PFSK-1 (cell line): ENCODE results near the gene DCTN1.

Source experiments
- FOXP2 ChIP-seq: optimal IDR thresholded peaks from 2 replicates; pipeline ENCODE3; 2011; ENCODE audit warnings: borderline replicate concordance, control low read depth, inconsistent platforms; ENCODE audit not compliant: insufficient read depth; ENCODE audit errors: extremely low read length, extremely low read depth
- POLR2AphosphoS5 ChIP-seq: IDR thresholded peaks from 2 replicates; pipeline ENCODE4 v1.6.1; 2012; ENCODE audit warnings: low read depth, mild to moderate bottlenecking, control low read depth, low read length, moderate library complexity

- TF ChIP-seq POLR2AphosphoS5 (no peak), FOXP2 (no peak)
These were observed 1.6 kb upstream of the DCTN1 start for GRCh38 chr2:74381751-74382150.
